Vagina (tissue), 2 donors: Measurements from ENCODE around the gene TMPRSS13. TPM values are rescaled to one million over a fixed set of nuclear protein-coding genes. Genes with fewer than 3 reads are reported as not detected.

ENCODE experiments used
- DNase-seq, 2 donors: peaks; one replicate each; pipeline ENCODE4 v3.0.0-alpha.2; 2017; ENCODE audit errors: extremely low spot score in 2 of 2
- H3K27ac ChIP-seq: fragments of 200-600 bp; sonication (generic); one replicate; pipeline ENCODE4 v1.5.1; 2019
- H3K27me3 ChIP-seq: fragments of 200-600 bp; sonication (generic); one replicate; pipeline ENCODE4 v1.5.1; 2019
- H3K36me3 ChIP-seq, 2 donors: fragments of 200-600 bp; sonication (generic); one replicate each; pipeline ENCODE4 v1.5.1; 2017 to 2019
- H3K4me1 ChIP-seq: fragments of 200-600 bp; sonication (generic); one replicate; pipeline ENCODE4 v1.5.1; 2019
- H3K4me3 ChIP-seq, 2 donors: fragments of 200-600 bp; sonication (generic); 1 replicate in 1 of 2; 2 replicates in 1 of 2; pipeline ENCODE4 v1.5.1; 2016 to 2019
- H3K9me3 ChIP-seq: fragments of 200-600 bp; sonication (generic); one replicate; pipeline ENCODE4 v1.5.1; 2019
- POLR2A ChIP-seq, 2 donors: fragments of 450-650 bp; IDR thresholded peaks; one replicate each; pipeline ENCODE4 v1.6.1; 2017; ENCODE audit warnings: antibody characterized with exemption in 2 of 2, mild to moderate bottlenecking in 2 of 2, moderate library complexity in 2 of 2
- POLR2AphosphoS5 ChIP-seq, 2 donors: sonication (generic); formaldehyde crosslinking; IDR thresholded peaks; one replicate each; pipeline ENCODE4 v1.9.0; 2017; ENCODE audit warnings: antibody characterized with exemption in 2 of 2, mild to moderate bottlenecking in 2 of 2, low read depth in 1 of 2; ENCODE audit not compliant: insufficient read depth in 1 of 2
- intact Hi-C: fragments of 100-400 bp; cut with DNase I; formaldehyde crosslinking; loops from one replicate; pipeline ENCODE4 v1.15.1; 2023
- total RNA-seq: library from RNA; depleted of rRNA; stranded (reverse); fragments of >200 nt; gene quantifications from one replicate; pipeline ENCODE4 v1.2.3, GENCODE V29; 2016
- TF ChIP-seq, protein P1 (sequence below), 3 experiments: fragments of 450-650 bp in 2 of 3; fragments of 200-600 bp in 1 of 3; sonication (generic) in 1 of 3; IDR thresholded peaks; one replicate each; pipeline ENCODE4 v1.5.1; 2017 to 2019; ENCODE audit warnings: antibody characterized with exemption in 3 of 3, mild to moderate bottlenecking in 2 of 3, moderate library complexity in 2 of 3

TMPRSS13 gene
- total RNA-seq, 1 donor from 2014 or later = 9.6 TPM

- DNase-seq = no peak
- H3K4me3 ChIP-seq = no peak overlapping the region
- H3K4me1 ChIP-seq = no peaks in the 10 kb centered on the region
- H3K36me3 ChIP-seq = no peaks in the 10 kb centered on the region
- H3K27ac ChIP-seq = no peak overlapping the region
- intact Hi-C loops = no loop called here
- TF ChIP-seq POLR2A (IDR thresholded peaks at IDR 0.05) (no peak), POLR2AphosphoS5 (IDR thresholded peaks at IDR 0.05; ENCODE audit: insufficient read depth in 1 of 2, low read depth in 1 of 2) (no peak)
- TF ChIP-seq, protein P1, sequence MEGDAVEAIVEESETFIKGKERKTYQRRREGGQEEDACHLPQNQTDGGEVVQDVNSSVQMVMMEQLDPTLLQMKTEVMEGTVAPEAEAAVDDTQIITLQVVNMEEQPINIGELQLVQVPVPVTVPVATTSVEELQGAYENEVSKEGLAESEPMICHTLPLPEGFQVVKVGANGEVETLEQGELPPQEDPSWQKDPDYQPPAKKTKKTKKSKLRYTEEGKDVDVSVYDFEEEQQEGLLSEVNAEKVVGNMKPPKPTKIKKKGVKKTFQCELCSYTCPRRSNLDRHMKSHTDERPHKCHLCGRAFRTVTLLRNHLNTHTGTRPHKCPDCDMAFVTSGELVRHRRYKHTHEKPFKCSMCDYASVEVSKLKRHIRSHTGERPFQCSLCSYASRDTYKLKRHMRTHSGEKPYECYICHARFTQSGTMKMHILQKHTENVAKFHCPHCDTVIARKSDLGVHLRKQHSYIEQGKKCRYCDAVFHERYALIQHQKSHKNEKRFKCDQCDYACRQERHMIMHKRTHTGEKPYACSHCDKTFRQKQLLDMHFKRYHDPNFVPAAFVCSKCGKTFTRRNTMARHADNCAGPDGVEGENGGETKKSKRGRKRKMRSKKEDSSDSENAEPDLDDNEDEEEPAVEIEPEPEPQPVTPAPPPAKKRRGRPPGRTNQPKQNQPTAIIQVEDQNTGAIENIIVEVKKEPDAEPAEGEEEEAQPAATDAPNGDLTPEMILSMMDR (IDR thresholded peaks at IDR 0.05) = no peak
- H3K9me3 ChIP-seq = no peaks in the 10 kb centered on the region
- no peaks in the 10 kb centered on the region for H3K27me3 ChIP-seq
Observed at GRCh38 chr11:117923773-117924172, 5.4 kb downstream of the TMPRSS13 start.

DNA sequence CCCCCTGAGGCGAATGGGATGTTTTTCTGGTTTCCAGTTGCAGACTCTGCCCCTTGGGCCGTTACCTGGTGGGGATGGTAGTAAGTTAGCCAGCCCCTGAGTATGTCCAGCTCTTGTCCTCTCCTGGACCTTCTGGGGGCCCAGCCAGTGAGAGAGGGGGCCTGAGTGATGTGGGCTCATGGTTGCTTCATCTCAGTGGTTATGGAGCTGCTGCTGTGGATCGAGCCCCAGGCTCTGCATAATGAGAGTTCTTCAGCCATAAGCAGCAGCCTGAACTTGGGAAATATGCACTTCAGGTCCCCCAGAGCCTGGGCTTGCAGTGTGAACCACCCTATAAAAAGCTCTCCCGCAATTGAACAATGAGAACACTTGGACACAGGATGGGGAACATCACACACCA lies 5.9 kb downstream of the TMPRSS13 start:
- Histone ChIP-seq H3K36me3 (no peaks in the 10 kb centered on the region), H3K27ac (no peak overlapping the region), H3K4me3 (no peak overlapping the region), H3K27me3 (no peaks in the 10 kb centered on the region), H3K4me1 (no peaks in the 10 kb centered on the region), H3K9me3 (no peaks in the 10 kb centered on the region)
- TF ChIP-seq, protein P1 (IDR thresholded peaks at IDR 0.05) = no peak
- TF ChIP-seq POLR2AphosphoS5 (IDR thresholded peaks at IDR 0.05; ENCODE audit: insufficient read depth in 1 of 2, low read depth in 1 of 2) = no peak
- TF ChIP-seq POLR2A (IDR thresholded peaks at IDR 0.05) = no peak
- DNase-seq = no peak
- intact Hi-C loops = no loop called here

DNA sequence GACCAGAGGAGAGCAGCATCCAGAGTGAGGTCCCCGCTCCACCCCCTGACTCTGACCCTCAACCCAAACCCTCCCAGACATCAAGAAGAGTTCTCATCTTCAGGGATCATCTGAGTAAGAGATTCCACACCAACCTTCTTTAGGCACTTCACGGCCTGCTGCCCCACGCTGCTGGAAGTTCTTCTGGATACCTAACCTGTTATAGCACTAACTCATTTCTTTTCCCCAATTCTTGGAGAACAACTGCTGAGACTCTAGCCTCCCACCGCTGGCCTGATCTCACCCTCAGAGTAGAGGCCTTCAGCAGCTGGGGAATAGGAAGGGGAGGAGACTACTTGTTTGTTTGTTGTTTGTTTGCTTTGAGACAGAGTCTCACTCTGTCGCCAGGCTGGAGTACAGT lies 7.3 kb downstream of the TMPRSS13 start:
- Histone ChIP-seq H3K36me3 (no peaks in the 10 kb centered on the region), H3K27ac (no peak overlapping the region), H3K4me1 (no peaks in the 10 kb centered on the region), H3K27me3 (no peaks in the 10 kb centered on the region), H3K9me3 (no peaks in the 10 kb centered on the region), H3K4me3 (no peak overlapping the region)
- intact Hi-C loops = no loop called here
- TF ChIP-seq, protein P1 (IDR thresholded peaks at IDR 0.05) = no peak
- TF ChIP-seq POLR2A (IDR thresholded peaks at IDR 0.05) (no peak), POLR2AphosphoS5 (IDR thresholded peaks at IDR 0.05; ENCODE audit: insufficient read depth in 1 of 2, low read depth in 1 of 2) (no peak)
- DNase-seq = no peak

GRCh38 chr11:117921456-117921855 lies 7.7 kb downstream of the TMPRSS13 start:
- no peaks in the 10 kb centered on the region for H3K36me3 ChIP-seq
- TF ChIP-seq, protein P1 (IDR thresholded peaks at IDR 0.05) = no peak
- TF ChIP-seq POLR2A (IDR thresholded peaks at IDR 0.05) (no peak), POLR2AphosphoS5 (IDR thresholded peaks at IDR 0.05; ENCODE audit: insufficient read depth in 1 of 2, low read depth in 1 of 2) (no peak)
- H3K4me1 ChIP-seq = no peaks in the 10 kb centered on the region
- intact Hi-C loops = no loop called here
- no peak for DNase-seq
- H3K27me3 ChIP-seq = no peaks in the 10 kb centered on the region
- H3K4me3 ChIP-seq = no peak overlapping the region
- H3K9me3 ChIP-seq = no peaks in the 10 kb centered on the region
- H3K27ac ChIP-seq = no peak overlapping the region

DNA sequence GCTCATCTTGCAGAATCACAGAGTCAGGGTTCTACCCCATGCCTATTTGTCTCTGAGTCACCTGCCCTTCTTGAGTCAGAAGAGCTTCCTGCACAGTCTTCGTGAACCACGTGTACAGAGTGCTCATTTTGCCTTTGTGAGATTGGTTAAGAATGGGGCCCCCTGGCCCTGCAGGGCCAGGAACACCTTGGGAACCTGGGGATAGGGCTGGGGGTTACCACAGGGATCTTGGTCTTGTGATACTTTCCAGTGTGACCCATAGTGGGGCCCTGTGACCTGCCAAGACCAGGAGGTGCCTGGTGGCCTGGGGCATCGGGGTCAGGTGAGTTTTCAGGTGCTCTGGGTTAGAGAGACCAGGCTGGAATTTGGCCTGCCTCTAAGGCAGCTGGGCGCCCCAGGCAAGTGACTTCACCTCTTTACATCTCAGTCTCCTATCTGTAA lies 9.4 kb downstream of the TMPRSS13 start:
- no peaks in the 10 kb centered on the region for H3K27me3 ChIP-seq
- intact Hi-C loops = no loop called here
- H3K36me3 ChIP-seq = no peaks in the 10 kb centered on the region
- no peak for DNase-seq
- H3K27ac ChIP-seq = no peak overlapping the region
- H3K4me3 ChIP-seq = no peak overlapping the region
- H3K9me3 ChIP-seq = no peaks in the 10 kb centered on the region
- no peaks in the 10 kb centered on the region for H3K4me1 ChIP-seq
- TF ChIP-seq POLR2AphosphoS5 (IDR thresholded peaks at IDR 0.05; ENCODE audit: insufficient read depth in 1 of 2, low read depth in 1 of 2) (no peak), POLR2A (IDR thresholded peaks at IDR 0.05) (no peak)
- TF ChIP-seq, protein P1 (IDR thresholded peaks at IDR 0.05) = no peak
